ENCODE data around the gene EPHB3.
"Not testable (repeated sequence)": the region's sequence is repeated elsewhere in the genome, so short reads cannot be mapped to it uniquely, and the experiment has no call there.

EPHB3 gene

GRCh38 chr3:184600685-184601377 is 39.2 kb downstream of the EPHB3 start:
- DNase-seq (ENCODE audit: low read depth in 2 of 2): no peak

- DNase-seq (ENCODE audit: low read depth in 2 of 2): no peak
Measured at GRCh38 chr3:184601576-184602371, 40.2 kb downstream of the EPHB3 start.

GRCh38 chr3:184602372-184603150 is 41.0 kb downstream of the EPHB3 start:
- no peak for DNase-seq (ENCODE audit: low read depth in 2 of 2)

- no peak for DNase-seq (ENCODE audit: low read depth in 2 of 2)
Measured at GRCh38 chr3:184603151-184604030, 41.8 kb downstream of the EPHB3 start.

GRCh38 chr3:184604039-184604601 is 42.5 kb downstream of the EPHB3 start:
- no peak for DNase-seq (ENCODE audit: low read depth in 2 of 2)

GRCh38 chr3:184604615-184605290 is 43.2 kb downstream of the EPHB3 start:
- no peak for DNase-seq (ENCODE audit: low read depth in 2 of 2)

- no peak for DNase-seq (ENCODE audit: low read depth in 2 of 2)
Measured at GRCh38 chr3:184608209-184608608, 46.6 kb downstream of the EPHB3 start.

GRCh38 chr3:184609476-184610244 is 48.1 kb downstream of the EPHB3 start:
- no peak for DNase-seq (ENCODE audit: low read depth in 2 of 2)

- no peak for DNase-seq (ENCODE audit: low read depth in 2 of 2)
Measured at GRCh38 chr3:184610245-184610871, 48.8 kb downstream of the EPHB3 start.

- no peak for DNase-seq (ENCODE audit: low read depth in 2 of 2)
Measured at GRCh38 chr3:184611607-184612281, 50.2 kb downstream of the EPHB3 start.

- DNase-seq (ENCODE audit: low read depth in 2 of 2): no peak
Measured at GRCh38 chr3:184615396-184615795, 53.8 kb downstream of the EPHB3 start.

GRCh38 chr3:184616436-184616835 is 54.9 kb downstream of the EPHB3 start:
- DNase-seq (ENCODE audit: low read depth in 2 of 2): no peak

- DNase-seq (ENCODE audit: low read depth in 2 of 2): not testable (repeated sequence)
Measured at GRCh38 chr3:184617306-184617705, 55.7 kb downstream of the EPHB3 start.

GRCh38 chr3:184618811-184619210 is 57.2 kb downstream of the EPHB3 start:
- DNase-seq (ENCODE audit: low read depth in 2 of 2): no peak

- DNase-seq (ENCODE audit: low read depth in 2 of 2): no peak
Measured at GRCh38 chr3:184619369-184619768, 57.8 kb downstream of the EPHB3 start.

GRCh38 chr3:184619787-184620430 is 58.3 kb downstream of the EPHB3 start:
- no peak for DNase-seq (ENCODE audit: low read depth in 2 of 2)

GRCh38 chr3:184620475-184621119 is 59.0 kb downstream of the EPHB3 start:
- no peak for DNase-seq (ENCODE audit: low read depth in 2 of 2)

GRCh38 chr3:184622156-184622555 is 60.6 kb downstream of the EPHB3 start:
- DNase-seq (ENCODE audit: low read depth in 2 of 2): not testable (repeated sequence)

All from stimulated activated CD8-positive, alpha-beta memory T cell treated with anti-CD3 and anti-CD28 coated beads, Interleukin-15, amount 100 ng/mL, for 48 hours (primary cell).